Activated CD8-positive, alpha-beta memory T cell treated with anti-CD3 and anti-CD28 coated beads for 48 hours (primary cell): ENCODE measurements around the gene WDR45.

ENCODE experiments used
- DNase-seq, 3 experiments: peaks; one replicate each; pipeline ENCODE4 v3.0.0-alpha.2; 2020; ENCODE audit warnings: low read depth in 2 of 3, low spot score in 2 of 3

WDR45 gene

DNA sequence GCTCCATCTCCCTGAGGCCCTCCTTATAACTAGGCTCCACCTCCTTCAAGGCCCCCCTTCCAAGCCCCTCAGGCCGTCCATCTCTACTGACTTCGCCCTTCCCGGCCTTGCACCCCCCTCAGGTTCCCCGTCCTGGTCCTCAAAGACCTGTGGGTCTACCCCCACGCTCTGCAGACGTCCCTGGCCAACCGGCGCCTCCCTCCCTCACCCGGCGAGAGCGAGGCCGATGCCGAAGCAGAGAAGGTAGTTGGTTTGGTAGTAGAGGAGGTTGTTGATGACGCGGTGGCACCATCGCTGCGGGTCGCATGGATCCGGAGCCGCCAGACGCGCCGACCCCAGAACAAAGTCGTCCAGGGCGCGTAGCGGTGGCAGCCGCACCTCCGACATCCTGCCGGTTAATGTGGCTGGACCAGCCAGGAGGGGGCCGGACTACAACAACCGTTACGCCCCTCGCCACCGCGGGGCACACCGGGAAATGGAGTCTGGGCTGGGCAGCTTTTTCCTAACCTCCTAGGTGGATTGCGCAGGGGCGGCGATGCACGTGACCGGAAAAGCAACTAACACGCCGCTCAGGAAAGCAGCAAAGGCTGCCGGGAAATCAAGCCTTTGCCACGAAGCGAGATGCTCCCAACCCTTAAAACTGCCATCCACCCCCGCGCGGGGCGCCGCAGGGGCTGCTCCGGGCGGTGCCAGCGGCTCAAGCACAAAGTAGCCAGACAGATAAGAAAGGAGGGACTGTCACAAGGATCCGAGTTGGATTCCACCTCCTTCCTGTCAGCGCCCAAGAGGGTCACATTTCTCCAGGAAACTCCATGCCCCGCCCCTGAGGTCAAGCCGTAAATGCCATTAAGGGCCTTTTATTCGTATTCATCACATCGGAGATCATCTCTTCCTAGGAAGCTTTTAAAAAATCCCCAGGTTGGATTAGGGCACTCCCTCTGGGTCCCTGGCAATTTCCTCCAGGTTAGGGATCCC, 5.8 kb downstream of the WDR45 start, which contains the start of gene PRAF2:
TSS of gene PRAF2 (minus strand) at position 402 of the 975 bp plus-strand sequence. CDS start at position 387, 15 bp downstream.
- DNase-seq: peak; percentile 40 to 68 (median 64)

DNA sequence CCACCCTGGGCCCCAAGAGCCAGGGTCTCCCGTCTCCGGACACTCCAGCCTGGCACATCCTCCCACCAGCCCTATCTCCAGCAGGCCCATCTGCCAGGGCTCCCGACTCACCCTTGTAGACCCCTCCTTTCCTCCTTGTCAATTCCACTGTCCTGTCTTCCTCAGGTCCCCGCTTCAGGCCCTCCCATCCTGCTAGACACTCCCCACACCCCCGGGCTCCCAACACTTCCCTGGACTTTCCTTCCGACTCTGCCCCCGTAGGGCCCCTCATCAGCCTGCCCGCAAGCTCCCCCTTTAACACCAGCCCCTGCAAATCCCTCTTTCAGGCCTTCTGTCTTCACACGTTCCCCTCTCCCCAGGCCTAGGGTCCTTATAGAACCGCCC, 7.0 kb downstream of the WDR45 start:
- DNase-seq: no peak

DNA sequence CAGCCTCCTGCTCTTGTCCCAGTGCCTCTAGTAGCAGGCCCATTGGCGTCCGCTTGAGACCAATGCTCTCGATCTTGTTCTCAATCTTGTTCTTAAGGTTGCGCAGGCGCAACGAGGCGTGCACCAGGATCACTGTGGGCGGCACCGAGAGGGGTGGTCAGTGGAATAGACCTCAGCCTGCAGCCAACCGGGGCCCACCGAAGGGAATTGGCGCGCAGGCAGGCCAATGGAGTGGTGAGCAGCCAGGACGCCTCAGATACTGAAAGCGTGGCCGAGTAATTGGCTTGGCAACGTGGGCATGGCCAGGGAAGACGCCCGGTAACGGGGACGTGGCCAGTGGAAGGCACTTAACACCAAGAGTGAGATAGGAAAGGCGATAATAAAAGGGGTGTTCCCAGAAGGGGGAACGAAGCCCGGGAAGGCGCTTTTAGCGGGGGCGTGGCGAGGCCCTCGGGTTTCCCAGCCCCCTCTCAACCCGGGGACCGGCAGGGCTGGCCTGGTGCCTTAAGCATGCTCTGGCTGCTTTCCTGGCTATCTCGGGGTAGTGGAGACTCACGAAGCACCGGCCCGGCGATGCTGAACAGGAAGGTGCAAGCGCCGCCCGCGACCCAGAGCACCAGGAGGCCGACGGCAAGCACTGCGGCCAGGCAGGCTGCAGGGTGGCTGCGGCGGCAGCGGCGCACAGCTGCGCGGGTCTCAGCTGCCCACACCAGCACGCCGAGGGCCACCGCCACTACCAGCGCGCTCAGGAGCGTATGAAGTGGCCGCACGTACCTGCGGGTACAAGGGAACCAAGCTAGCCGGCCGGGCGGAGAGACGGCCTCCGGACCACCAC, 7.6 kb downstream of the WDR45 start:
- no peak for DNase-seq

DNA sequence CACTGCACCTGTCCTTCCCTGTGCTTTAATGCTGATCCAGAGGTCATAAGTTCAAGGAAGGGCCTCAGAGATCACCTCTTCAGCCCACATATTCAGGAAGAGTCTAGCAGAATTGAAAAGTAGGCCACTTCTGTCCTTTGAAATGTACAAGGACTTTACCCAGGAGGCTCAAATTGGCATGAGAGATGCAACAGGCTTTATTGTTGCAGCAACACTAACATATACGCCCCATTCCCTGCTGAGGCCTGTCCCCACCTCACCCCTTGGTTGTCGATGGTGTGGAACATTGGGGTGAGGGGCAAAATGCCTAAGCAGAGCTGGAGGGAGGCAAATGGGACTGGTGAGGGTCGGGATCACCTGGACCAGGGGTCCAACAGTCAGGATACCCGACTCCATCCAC, 8.7 kb downstream of the WDR45 start:
- DNase-seq: no peak

DNA sequence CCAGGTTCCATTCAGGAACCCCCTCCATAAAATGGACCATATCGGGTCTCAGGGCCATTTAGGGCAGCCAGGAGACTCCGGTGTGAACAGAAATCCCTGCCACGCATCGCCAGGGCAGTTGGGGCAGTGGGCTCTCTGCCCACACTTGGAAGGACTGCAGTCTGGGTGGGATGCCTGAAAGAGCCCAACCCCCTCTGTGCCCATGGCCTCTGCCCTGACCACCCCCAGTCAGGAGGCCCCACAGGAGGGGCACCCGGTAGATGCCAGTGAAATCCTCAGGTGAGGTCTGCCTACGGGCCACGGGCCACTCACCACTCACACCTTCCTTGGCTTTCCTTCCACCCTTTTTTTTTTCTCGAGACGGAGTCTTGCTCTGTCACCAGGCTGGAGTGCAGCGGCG, 10.6 kb downstream of the WDR45 start:
- no peak for DNase-seq

DNA sequence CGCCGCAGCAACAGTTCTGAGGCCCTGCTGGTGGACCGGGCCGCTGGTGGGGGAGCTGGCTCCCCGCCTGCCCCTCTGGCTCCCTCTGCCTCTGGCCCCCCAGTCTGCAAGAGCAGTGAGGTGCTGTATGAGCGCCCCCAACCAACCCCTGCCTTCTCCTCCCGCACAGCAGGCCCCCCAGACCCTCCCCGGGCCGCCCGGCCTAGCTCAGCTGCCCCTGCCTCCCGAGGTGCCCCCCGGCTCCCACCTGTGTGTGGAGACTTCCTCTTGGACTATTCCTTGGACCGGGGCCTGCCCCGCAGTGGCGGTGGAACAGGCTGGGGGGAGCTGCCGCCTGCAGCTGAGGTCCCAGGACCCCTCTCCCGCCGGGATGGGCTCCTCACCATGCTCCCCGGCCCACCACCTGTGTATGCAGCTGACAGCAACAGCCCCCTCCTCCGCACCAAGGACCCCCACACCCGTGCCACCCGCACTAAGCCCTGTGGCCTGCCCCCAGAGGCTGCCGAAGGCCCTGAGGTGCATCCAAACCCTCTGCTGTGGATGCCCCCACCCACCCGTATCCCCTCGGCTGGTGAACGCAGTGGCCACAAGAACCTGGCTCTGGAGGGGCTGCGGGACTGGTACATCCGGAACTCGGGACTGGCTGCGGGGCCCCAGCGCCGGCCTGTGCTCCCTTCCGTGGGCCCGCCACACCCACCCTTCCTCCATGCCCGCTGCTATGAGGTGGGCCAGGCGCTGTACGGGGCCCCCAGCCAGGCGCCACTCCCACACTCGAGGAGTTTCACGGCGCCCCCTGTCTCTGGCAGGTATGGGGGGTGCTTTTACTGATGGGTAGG, 12.2 kb downstream of the WDR45 start:
- no peak for DNase-seq

DNA sequence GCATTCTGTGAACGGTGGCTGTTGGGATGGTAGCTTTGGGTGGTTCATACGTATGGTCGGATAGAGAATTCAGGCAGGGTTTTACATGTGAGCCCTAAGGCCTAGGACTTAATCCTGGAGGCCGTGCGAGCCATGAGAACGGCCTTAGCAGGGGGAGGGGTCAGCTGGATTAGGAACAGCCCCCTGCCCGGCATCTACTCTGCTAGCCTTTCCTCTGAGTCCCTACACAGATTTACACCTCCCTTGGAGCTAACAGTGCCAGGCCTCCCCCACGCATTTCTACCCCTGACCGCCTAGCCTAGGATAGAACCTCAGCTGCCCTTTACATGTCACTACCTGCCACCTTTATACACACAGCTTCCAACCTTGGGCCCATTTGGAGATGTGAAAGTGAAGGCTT, 13.0 kb downstream of the WDR45 start:
- no peak for DNase-seq

DNA sequence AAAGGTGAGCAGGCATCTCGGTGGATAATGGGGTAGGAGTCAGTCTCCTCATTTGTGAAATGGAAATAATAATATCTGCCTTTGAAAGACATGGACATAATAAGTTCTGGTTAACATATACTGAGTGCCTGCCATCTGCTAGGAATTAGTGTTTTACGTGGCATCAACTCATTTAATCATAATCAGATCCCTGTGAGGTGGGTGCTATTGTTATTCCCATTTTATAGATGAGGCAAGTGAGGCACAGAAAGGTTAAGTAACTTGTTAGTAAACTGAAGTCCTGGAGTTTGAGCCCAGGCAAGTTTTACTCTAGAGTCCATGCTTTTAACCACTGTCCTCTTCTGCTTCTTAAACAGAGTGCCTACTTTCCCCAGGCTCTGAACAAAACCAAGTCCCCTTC, 13.4 kb downstream of the WDR45 start:
- DNase-seq: no peak

GRCh38 chrX:49064735-49065134, 15.0 kb downstream of the WDR45 start:
- no peak for DNase-seq

GRCh38 chrX:49064303-49064702, 15.4 kb downstream of the WDR45 start:
- no peak for DNase-seq

- DNase-seq: no peak
These were observed 16.0 kb downstream of the WDR45 start for GRCh38 chrX:49063715-49064114.

GRCh38 chrX:49061916-49062315, 17.8 kb downstream of the WDR45 start:
- no peak for DNase-seq

GRCh38 chrX:49061490-49061889, 18.2 kb downstream of the WDR45 start:
- DNase-seq: no peak

DNA sequence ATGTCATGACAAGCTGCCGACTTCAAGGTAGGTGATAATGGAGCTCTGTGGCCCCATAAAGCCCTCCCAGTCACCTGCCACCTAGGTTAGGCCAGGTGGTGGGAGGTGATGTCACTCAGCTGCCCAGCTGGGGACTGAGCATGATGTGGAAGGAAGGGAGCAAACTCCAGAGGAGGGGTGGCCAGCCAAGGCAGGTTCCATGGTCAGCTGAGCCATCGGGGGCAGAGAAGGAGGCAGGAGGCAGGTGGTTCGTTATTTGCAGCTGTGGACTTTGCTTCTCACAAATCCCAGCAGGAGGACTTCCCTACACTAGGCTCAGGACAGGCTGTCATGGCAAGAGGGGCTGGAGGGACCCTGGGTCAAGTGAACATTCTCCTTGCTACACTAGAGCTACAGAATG, 18.8 kb downstream of the WDR45 start:
- DNase-seq: no peak

- no peak for DNase-seq
These were observed 20.0 kb downstream of the WDR45 start for GRCh38 chrX:49059681-49060085.

GRCh38 chrX:49059201-49059600, 20.5 kb downstream of the WDR45 start:
- no peak for DNase-seq

DNA sequence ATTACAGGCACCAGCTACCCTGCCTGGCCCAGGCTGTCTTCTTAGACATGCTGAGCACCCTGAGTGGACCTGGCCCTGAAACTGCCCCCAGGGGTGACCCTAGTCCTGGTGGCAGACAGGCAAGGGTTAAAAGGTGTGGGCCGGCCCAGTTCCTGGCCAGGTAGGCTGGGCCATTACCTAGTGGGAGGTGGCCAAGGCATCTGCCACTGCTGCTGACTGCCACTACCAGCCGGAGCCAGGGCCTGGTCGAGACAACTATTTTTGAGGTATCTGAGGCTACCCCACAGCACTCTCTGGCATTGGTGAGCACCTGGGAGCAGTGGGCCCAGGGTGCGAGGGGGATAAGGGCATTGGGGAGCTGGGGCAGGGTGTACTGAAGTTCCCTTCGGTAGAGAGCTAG, 20.9 kb downstream of the WDR45 start, which contains the start of gene CCDC120:
TSS of gene CCDC120 (plus strand) at position 206 of the 400 bp plus-strand sequence. CDS start 3,043 bp downstream, outside the sequence.
- DNase-seq: no peak

DNA sequence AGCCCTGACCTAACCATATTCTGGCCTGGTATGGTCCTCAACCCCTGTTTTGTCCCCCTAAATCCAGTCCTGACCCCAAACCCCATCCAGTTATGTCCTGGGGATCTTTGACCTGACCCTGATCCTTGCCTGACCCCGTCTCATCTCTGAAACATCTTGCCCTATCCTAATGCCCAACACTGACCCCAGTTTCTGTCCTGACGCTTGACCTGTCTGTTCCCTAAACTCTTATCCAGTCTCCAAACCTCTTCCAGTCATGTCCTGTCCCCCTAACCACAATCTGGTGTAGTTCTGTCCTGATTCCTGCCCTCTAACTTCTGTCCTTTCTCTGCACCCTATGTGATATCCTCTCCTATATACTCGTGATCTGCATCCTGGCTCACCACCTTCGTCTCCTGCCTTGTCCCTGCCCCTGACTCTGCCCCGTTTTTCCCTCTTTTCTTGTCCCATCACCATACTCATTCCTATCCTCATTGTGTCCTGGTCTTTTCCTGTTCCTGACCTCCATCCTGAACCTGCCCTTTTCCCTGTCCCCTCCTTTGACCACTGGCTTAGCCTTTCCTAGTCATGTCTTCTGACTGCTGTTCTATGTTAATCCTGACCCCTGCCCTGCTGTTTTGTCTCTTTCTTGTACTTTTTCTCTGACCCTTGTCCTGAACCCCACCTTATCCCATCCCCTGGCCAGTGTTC, 25.5 kb downstream of the WDR45 start:
- no peak for DNase-seq

DNA sequence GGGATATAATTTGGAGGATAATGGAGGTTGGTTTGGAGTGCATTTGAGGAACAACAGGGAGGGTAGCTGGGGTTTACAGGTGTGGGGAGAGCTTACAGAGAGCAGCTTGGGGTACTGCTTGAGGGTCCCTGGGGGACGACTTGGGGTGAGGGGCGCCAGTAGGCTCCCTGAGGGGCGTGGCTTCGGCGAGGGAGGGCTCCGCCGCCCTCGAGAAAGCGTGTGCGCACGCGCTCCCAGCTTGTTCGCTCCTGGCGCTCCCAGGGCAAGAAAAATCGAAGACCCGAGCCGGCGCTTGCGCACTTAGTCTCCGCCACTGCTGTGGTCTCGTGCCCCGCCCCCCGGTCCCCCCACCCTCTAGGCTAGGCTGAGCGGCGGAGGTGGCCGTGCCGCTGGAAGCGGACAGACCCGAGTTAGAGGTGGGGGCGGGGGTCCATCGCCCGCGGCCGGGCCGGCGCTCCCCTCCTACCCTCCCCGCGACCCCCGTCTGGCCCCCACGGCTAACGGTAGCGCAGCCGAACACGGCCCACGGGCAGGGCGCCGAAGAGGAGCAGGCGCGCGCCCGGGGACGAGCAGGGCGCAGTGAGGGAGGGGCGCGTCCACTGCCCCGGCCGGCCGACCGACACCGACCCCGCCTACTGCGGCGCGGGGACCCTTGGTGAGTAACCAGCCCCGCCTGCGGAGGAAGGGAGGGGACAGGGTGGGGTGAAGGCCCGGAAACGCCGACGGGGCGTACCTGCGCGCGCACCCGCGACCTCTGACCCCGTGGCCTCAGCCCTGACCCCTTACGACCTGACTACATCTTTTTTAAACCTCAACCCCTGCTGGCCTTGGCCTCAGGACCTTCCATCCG, 26.2 kb downstream of the WDR45 start:
- DNase-seq: peak in 2 of 3 experiments; percentile 27 to 33

DNA sequence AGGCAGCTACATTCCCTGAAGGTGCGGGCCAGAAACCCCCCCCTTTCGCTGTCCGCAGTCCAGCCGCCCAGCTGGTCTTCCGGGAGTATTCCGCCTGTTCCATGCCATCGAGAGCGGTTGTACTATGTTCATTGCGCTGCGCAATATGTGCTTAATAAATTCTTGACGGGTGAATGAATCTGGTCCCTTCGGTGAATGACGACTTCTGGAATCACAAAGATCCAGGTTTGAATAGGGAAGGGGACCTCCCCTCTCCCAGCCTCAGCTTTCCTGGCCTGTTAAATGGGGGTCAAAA, 35.8 kb downstream of the WDR45 start:
- no peak for DNase-seq
